HepG2 (cell line): ENCODE results near the gene C14orf180. TPM values are rescaled to one million over a fixed set of nuclear protein-coding genes. Genes with fewer than 3 reads are reported as not detected.

Experiments used
- ATRX ChIP-seq: sonication (generic); formaldehyde crosslinking; IDR thresholded peaks from 2 replicates; pipeline ENCODE4 v1.4.0; 2020; ENCODE audit warnings: missing genetic modification reagents, borderline replicate concordance
- MTF2 ChIP-seq: sonication (generic); formaldehyde crosslinking; IDR thresholded peaks from 2 replicates; pipeline ENCODE4 v1.5.0; 2020; ENCODE audit warnings: missing genetic modification reagents, borderline replicate concordance
- ZBTB7A ChIP-seq: sonication (generic); formaldehyde crosslinking; IDR thresholded peaks from 2 replicates; pipeline ENCODE4 v1.8.0; 2022; ENCODE audit warnings: mild to moderate bottlenecking, missing genetic modification reagents
- ZNF20 ChIP-seq: sonication (generic); formaldehyde crosslinking; IDR thresholded peaks from 2 replicates; pipeline ENCODE4 v1.4.0; 2020; ENCODE audit warnings: mild to moderate bottlenecking, moderate library complexity, missing genetic modification reagents
- ZNF513 ChIP-seq: sonication (generic); formaldehyde crosslinking; conservative IDR thresholded peaks from 2 replicates; pipeline ENCODE4 v1.5.0; 2020; ENCODE audit warnings: missing genetic modification reagents
- ZNF609 ChIP-seq: sonication (generic); formaldehyde crosslinking; IDR thresholded peaks from 2 replicates; pipeline ENCODE4 v1.4.0; 2020; ENCODE audit warnings: mild to moderate bottlenecking, missing genetic modification reagents, borderline replicate concordance
- ZNF784 ChIP-seq: sonication (generic); formaldehyde crosslinking; IDR thresholded peaks from 2 replicates; pipeline ENCODE4 v1.5.1; 2020; ENCODE audit warnings: missing genetic modification reagents, mild to moderate bottlenecking, borderline replicate concordance
- ZSCAN31 ChIP-seq: sonication (generic); formaldehyde crosslinking; IDR thresholded peaks from 2 replicates; pipeline ENCODE4 v1.5.0; 2020; ENCODE audit warnings: low read depth, mild to moderate bottlenecking, missing genetic modification reagents
- polyA plus RNA-seq, 8 experiments: library from polyadenylated mRNA; depleted of rRNA in 3 of 8; stranded (reverse) in 7 of 8; unstranded in 1 of 8; fragments of >200 nt; fragmentation: Illumina TruSeq in 4 of 8; extraction: Trizol in 4 of 8; gene quantifications; 2 replicates each; pipeline versions ENCODE4 v1.2.1 to v1.2.3, GENCODE V29; 2011 to 2016; ENCODE audit warnings: low read depth in 4 of 8, missing spikeins in 1 of 8, mixed read lengths in 1 of 8; ENCODE audit not compliant: insufficient read depth in 1 of 8
- total RNA-seq, 5 experiments: library from RNA; depleted of rRNA; stranded (reverse); fragments of >200 nt; fragmentation: Illumina TruSeq; extraction: Trizol; gene quantifications; 2 replicates each; pipeline ENCODE4 v1.2.3, GENCODE V29; 2016; ENCODE audit warnings: low read depth in 1 of 5
- TF ChIP-seq, protein P1 (sequence below): sonication (generic); formaldehyde crosslinking; IDR thresholded peaks from 2 replicates; pipeline ENCODE4 v1.4.0; 2020; ENCODE audit warnings: missing genetic modification reagents
- TF ChIP-seq, protein P2 (sequence below): sonication (generic); formaldehyde crosslinking; IDR thresholded peaks from 2 replicates; pipeline ENCODE4 v1.8.1; 2023; ENCODE audit warnings: mild to moderate bottlenecking, missing genetic modification reagents
- TF ChIP-seq, protein P3 (sequence below): sonication (generic); formaldehyde crosslinking; IDR thresholded peaks from 2 replicates; pipeline ENCODE4 v1.5.0; 2020; ENCODE audit warnings: missing genetic modification reagents

C14orf180 gene
- total and polyA plus RNA-seq, 2 of the 13 experiments (the other 11 are each of a cell fraction or from before 2014, with no cell fraction given), result not detected

GRCh38 chr14:104580961-104581360, 1.4 kb downstream of the C14orf180 start (continued):
- TF ChIP-seq, protein P1, sequence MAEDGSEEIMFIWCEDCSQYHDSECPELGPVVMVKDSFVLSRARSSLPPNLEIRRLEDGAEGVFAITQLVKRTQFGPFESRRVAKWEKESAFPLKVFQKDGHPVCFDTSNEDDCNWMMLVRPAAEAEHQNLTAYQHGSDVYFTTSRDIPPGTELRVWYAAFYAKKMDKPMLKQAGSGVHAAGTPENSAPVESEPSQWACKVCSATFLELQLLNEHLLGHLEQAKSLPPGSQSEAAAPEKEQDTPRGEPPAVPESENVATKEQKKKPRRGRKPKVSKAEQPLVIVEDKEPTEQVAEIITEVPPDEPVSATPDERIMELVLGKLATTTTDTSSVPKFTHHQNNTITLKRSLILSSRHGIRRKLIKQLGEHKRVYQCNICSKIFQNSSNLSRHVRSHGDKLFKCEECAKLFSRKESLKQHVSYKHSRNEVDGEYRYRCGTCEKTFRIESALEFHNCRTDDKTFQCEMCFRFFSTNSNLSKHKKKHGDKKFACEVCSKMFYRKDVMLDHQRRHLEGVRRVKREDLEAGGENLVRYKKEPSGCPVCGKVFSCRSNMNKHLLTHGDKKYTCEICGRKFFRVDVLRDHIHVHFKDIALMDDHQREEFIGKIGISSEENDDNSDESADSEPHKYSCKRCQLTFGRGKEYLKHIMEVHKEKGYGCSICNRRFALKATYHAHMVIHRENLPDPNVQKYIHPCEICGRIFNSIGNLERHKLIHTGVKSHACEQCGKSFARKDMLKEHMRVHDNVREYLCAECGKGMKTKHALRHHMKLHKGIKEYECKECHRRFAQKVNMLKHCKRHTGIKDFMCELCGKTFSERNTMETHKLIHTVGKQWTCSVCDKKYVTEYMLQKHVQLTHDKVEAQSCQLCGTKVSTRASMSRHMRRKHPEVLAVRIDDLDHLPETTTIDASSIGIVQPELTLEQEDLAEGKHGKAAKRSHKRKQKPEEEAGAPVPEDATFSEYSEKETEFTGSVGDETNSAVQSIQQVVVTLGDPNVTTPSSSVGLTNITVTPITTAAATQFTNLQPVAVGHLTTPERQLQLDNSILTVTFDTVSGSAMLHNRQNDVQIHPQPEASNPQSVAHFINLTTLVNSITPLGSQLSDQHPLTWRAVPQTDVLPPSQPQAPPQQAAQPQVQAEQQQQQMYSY, result no peak
- no peak for TF ChIP-seq MTF2 (CRISPR knock-in tag)
- no peak for TF ChIP-seq ZNF784
- TF ChIP-seq ZBTB7A (CRISPR knock-in tag), result no peak
- TF ChIP-seq, protein P2, sequence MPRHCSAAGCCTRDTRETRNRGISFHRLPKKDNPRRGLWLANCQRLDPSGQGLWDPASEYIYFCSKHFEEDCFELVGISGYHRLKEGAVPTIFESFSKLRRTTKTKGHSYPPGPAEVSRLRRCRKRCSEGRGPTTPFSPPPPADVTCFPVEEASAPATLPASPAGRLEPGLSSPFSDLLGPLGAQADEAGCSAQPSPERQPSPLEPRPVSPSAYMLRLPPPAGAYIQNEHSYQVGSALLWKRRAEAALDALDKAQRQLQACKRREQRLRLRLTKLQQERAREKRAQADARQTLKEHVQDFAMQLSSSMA (CRISPR knock-in tag), result no peak
- no peak for TF ChIP-seq ZNF609 (CRISPR knock-in tag)
- TF ChIP-seq ZNF513 (CRISPR knock-in tag), result no peak
- TF ChIP-seq, protein P3, sequence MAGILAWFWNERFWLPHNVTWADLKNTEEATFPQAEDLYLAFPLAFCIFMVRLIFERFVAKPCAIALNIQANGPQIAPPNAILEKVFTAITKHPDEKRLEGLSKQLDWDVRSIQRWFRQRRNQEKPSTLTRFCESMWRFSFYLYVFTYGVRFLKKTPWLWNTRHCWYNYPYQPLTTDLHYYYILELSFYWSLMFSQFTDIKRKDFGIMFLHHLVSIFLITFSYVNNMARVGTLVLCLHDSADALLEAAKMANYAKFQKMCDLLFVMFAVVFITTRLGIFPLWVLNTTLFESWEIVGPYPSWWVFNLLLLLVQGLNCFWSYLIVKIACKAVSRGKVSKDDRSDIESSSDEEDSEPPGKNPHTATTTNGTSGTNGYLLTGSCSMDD (CRISPR knock-in tag), result no peak
- TF ChIP-seq ZNF20 (CRISPR knock-in tag), result no peak
- TF ChIP-seq ZSCAN31 (CRISPR knock-in tag), result no peak
- no peak for TF ChIP-seq ATRX (CRISPR knock-in tag)
